Coronary artery (tissue), 2 donors: ENCODE measurements around the gene ARHGEF37.

ENCODE experiments used
- DNase-seq: peaks from one replicate; pipeline ENCODE4 v3.0.0-alpha.2; 2017; ENCODE audit warnings: low spot score
- H3K27ac ChIP-seq, 2 donors: fragments of 200-600 bp; sonication (generic); one replicate each; pipeline ENCODE4 v1.5.1; 2016 to 2019
- H3K4me3 ChIP-seq: fragments of 200-600 bp; sonication (generic); 2 replicates; pipeline ENCODE4 v1.5.1; 2016; ENCODE audit warnings: mild to moderate bottlenecking, moderate library complexity
- TF ChIP-seq, protein P1 (sequence below): fragments of 200-600 bp; sonication (generic); IDR thresholded peaks from one replicate; pipeline ENCODE4 v1.5.1; 2019; ENCODE audit warnings: antibody characterized with exemption

ARHGEF37 gene

GRCh38 chr5:149656576-149657182, 75.4 kb downstream of the ARHGEF37 start:
- no peak for DNase-seq
- no peak overlapping the region for H3K27ac ChIP-seq
- TF ChIP-seq, protein P1, sequence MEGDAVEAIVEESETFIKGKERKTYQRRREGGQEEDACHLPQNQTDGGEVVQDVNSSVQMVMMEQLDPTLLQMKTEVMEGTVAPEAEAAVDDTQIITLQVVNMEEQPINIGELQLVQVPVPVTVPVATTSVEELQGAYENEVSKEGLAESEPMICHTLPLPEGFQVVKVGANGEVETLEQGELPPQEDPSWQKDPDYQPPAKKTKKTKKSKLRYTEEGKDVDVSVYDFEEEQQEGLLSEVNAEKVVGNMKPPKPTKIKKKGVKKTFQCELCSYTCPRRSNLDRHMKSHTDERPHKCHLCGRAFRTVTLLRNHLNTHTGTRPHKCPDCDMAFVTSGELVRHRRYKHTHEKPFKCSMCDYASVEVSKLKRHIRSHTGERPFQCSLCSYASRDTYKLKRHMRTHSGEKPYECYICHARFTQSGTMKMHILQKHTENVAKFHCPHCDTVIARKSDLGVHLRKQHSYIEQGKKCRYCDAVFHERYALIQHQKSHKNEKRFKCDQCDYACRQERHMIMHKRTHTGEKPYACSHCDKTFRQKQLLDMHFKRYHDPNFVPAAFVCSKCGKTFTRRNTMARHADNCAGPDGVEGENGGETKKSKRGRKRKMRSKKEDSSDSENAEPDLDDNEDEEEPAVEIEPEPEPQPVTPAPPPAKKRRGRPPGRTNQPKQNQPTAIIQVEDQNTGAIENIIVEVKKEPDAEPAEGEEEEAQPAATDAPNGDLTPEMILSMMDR: no peak
- no peak overlapping the region for H3K4me3 ChIP-seq

- H3K27ac ChIP-seq: no peak overlapping the region
- DNase-seq: no peak
- TF ChIP-seq, protein P1: no peak
- no peak overlapping the region for H3K4me3 ChIP-seq
Observed at GRCh38 chr5:149657324-149657723, 76.0 kb downstream of the ARHGEF37 start.

DNA sequence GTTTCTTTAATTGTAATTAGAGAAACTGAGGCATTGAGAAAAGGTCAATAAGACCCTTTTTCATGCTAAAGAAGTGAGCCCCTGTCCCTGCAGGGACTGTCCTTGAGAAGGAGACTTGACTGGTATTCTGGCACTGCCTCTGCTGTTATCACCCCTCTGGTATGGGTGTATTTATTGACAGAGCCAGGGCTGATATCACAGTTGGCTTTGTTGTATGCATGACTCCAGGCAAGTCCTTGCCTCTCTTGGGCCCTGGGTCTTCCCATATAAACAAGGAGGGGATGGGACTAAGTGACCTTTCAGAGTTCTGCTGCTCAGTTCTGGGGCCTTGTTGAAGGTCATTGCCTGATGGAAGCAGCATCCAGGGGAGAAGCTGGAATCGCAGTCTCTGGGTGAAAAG, 77.0 kb downstream of the ARHGEF37 start:
- H3K27ac ChIP-seq: no peak overlapping the region
- TF ChIP-seq, protein P1: no peak
- no peak for DNase-seq
- H3K4me3 ChIP-seq: no peak overlapping the region

- no peak for DNase-seq
- TF ChIP-seq, protein P1: no peak
- Histone ChIP-seq H3K4me3 (no peak overlapping the region), H3K27ac (no peak overlapping the region)
Observed at GRCh38 chr5:149664083-149664482, 82.8 kb downstream of the ARHGEF37 start.

GRCh38 chr5:149664666-149665415, 83.5 kb downstream of the ARHGEF37 start:
- no peak for DNase-seq
- no peak overlapping the region for H3K4me3 ChIP-seq
- TF ChIP-seq, protein P1: no peak
- H3K27ac ChIP-seq: no peak overlapping the region

- no peak for DNase-seq
- Histone ChIP-seq H3K4me3 (no peak overlapping the region), H3K27ac (no peak overlapping the region)
- TF ChIP-seq, protein P1: no peak
Observed at GRCh38 chr5:149665416-149666175, 84.3 kb downstream of the ARHGEF37 start.
